Activated CD4-positive, alpha-beta T cell treated with anti-CD3 and anti-CD28 coated beads for 36 hours (primary cell): Measurements from ENCODE around the gene ALX1. TPM values are rescaled to one million over a fixed set of nuclear protein-coding genes. Genes with fewer than 3 reads are reported as not detected.
"Not testable (repeated sequence)": the region's sequence is repeated elsewhere in the genome, so short reads cannot be mapped to it uniquely, and the experiment has no call there.

Experiments
- ATAC-seq: fragments of 200-7000 bp; cut with Tn5 transposase; one replicate; pipeline ENCODE4 v1.10.0; 2021; ENCODE audit warnings: mild to moderate bottlenecking, moderate library complexity
- CTCF ChIA-PET: fragments of 350-600 bp; sonication (Branson Sonifier 250); formaldehyde crosslinking; loops from one replicate; lab custom pipeline; 2021; ENCODE audit warnings: antibody characterized with exemption; lab: Charles Lee
- POLR2A ChIA-PET: fragments of 350-600 bp; sonication (Branson Sonifier 250); formaldehyde crosslinking; loops from one replicate; lab custom pipeline; 2021; ENCODE audit warnings: antibody characterized with exemption, inconsistent platforms; lab: Charles Lee
- DNase-seq: peaks from one replicate; pipeline ENCODE4 v3.0.0-alpha.2; 2020
- H3K27ac Mint-ChIP-seq: one replicate; pipeline ENCODE4 v1.8.0; 2021; ENCODE audit warnings: mixed read lengths
- H3K27me3 Mint-ChIP-seq: one replicate; pipeline ENCODE4 v1.8.0; 2021; ENCODE audit warnings: mixed read lengths
- H3K36me3 Mint-ChIP-seq: one replicate; pipeline ENCODE4 v1.8.0; 2021; ENCODE audit warnings: low read depth, mixed read lengths
- H3K4me1 Mint-ChIP-seq: one replicate; pipeline ENCODE4 v1.8.0; 2021; ENCODE audit warnings: mixed read lengths
- H3K4me3 Mint-ChIP-seq: one replicate; pipeline ENCODE4 v1.8.0; 2021; ENCODE audit warnings: mild to moderate bottlenecking, moderate library complexity, mixed read lengths
- H3K9me3 Mint-ChIP-seq: one replicate; pipeline ENCODE4 v1.8.0; 2021; ENCODE audit warnings: low read depth, mixed read lengths
- intact Hi-C, 2 experiments: fragments of 100-400 bp; cut with DNase I in 1 of 2; cut with micrococcal nuclease in 1 of 2; formaldehyde crosslinking; loops; one replicate each; pipeline versions ENCODE4 v1.14.2 to v1.15.1; 2022 to 2024; cut with DNase I, micrococcal nuclease
- total RNA-seq, 2 experiments: library from RNA; stranded (reverse); gene quantifications; one replicate each; pipeline ENCODE4 v1.2.3, GENCODE V29; 2021

ALX1 gene
- total RNA-seq, 2 experiments from 2014 or later: not detected

DNA sequence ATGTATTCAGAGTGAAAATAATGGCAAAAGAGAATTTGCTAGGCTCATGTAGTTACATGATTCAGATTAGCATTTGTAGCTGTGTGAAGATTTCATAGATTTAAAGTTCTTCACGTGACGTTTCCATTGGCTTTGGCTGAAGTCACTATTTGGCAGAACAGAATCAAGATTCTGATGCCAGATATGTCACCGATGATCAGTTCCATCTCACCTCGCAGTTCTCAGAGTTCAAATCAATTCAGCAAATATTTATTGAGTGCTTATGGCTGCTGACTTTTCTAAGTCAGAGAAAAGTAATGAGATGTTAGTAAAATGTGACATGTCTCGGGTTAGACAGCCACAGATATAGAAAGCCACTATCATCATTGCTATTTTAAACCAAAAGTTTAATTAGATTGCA lies 28.4 kb downstream of the ALX1 start:
- H3K4me3 Mint-ChIP-seq: no peak overlapping the region
- CTCF ChIA-PET: no interaction called here
- ATAC-seq: no peak

DNA sequence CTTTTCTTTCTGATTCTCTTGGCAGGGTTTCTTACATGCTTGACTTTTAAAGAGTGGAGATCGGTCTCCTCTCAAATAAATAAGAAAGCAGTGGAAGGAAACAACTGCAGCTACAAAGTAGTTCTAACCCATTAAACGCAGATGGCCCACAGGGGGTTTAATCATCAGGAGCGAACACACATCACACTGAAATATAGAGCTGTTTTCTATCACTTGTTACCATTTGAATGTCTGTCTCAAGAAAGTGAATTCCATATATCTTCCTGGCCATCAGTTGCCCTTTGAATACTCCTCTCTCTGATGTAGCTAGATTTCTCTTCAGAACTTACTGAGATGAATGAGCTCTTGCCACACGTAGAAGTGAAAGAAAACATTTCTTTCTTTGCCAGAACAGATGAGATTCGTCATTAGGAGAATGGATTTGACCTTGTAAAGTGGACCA lies 29.1 kb downstream of the ALX1 start:
- no peak overlapping the region for H3K27ac Mint-ChIP-seq
- CTCF ChIA-PET: interaction anchor here (0.6 to 1.3 kb wide), 2 partner anchors 28 to 1553 kb away, joined by 3 to 5 read pairs; no protein-coding TSS in a partner anchor
- H3K36me3 Mint-ChIP-seq: no peaks in the 10 kb centered on the region

More for the DNA sequence above, 28.4 kb downstream of the ALX1 start:
- POLR2A ChIA-PET: no interaction called here
- H3K27ac Mint-ChIP-seq: no peak overlapping the region
- no peak for DNase-seq
- no peaks in the 10 kb centered on the region for H3K9me3 Mint-ChIP-seq
- intact Hi-C loops: no loop called here
- no peaks in the 10 kb centered on the region for H3K36me3 Mint-ChIP-seq
- H3K4me1 Mint-ChIP-seq: no peaks in the 10 kb centered on the region
- H3K27me3 Mint-ChIP-seq: no peaks in the 10 kb centered on the region

DNA sequence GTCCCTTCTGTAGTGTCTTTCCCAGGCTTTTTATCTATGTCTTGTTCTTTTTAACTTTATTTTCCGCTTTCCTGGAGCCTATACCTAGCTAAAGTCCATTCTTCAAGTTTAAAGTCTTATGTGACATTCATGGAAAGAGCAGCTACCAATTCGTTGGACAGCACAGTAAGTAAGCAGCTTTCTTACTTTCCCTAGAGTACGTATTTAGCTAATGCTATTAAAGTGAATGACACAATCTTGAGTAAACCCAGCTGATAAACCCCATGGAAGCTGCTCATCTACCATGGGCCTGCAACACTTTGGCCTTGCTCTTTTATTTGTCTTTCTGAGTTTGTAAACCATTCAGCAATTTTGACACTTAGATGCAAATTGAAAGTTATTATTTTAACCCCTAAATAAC lies 30.0 kb downstream of the ALX1 start:
- intact Hi-C loops: no loop called here
- Mint-ChIP-seq H3K27me3 (no peaks in the 10 kb centered on the region), H3K4me1 (no peaks in the 10 kb centered on the region), H3K36me3 (no peaks in the 10 kb centered on the region), H3K27ac (no peak overlapping the region), H3K4me3 (no peak overlapping the region), H3K9me3 (no peaks in the 10 kb centered on the region)
- no peak for DNase-seq
- ATAC-seq: no peak
- ChIA-PET POLR2A (no interaction called here), CTCF (interaction anchor here (1.3 kb wide), 1 partner anchor 29 kb away, joined by 5 read pairs; no protein-coding TSS in a partner anchor)

More for the DNA sequence above, 29.1 kb downstream of the ALX1 start:
- H3K4me1 Mint-ChIP-seq: no peaks in the 10 kb centered on the region
- POLR2A ChIA-PET: interaction anchor here (0.6 kb wide), 1 partner anchor 611 kb away, joined by 4 read pairs; no protein-coding TSS in a partner anchor
- H3K27me3 Mint-ChIP-seq: no peaks in the 10 kb centered on the region
- intact Hi-C loops: no loop called here
- DNase-seq (no peak), ATAC-seq (no peak)
- H3K4me3 Mint-ChIP-seq: no peak overlapping the region
- no peaks in the 10 kb centered on the region for H3K9me3 Mint-ChIP-seq

DNA sequence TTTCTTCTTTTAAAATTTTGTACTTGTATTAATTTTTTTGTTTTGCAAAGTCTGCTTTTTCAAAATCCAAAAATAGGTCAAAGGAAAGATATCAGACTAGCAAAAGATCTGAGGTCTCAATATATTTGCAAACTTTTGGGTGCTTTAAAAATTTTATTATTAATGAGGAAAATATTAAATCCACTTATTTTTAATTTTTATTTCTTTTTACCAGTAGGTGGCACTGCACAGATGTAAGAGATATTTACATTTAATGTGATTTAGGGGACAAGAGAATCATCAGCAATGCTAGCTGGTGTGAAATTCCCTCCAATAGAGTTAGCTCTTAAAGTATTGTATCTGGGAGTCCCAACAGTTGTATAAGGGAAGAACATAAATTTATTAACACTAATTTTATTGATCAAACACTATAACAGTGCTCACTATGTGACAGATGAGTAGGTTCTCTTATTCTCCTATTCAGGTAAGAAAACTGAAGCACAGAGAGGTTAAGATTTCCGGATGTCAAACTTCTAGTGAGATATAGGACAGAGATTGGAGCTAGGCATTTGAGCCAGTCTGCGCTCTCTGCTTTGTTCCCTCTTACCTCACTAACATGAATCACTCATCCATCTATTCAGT lies 30.5 kb downstream of the ALX1 start:
- ATAC-seq: no peak
- H3K9me3 Mint-ChIP-seq: no peaks in the 10 kb centered on the region
- POLR2A ChIA-PET: no interaction called here
- intact Hi-C loops: no loop called here
- H3K4me3 Mint-ChIP-seq: no peak overlapping the region
- CTCF ChIA-PET: interaction anchor here (0.6 to 1.0 kb wide), 2 partner anchors 31 to 105 kb away, joined by 3 read pairs; partner anchors contain the start of gene ALX1
- H3K27ac Mint-ChIP-seq: no peak overlapping the region
- H3K4me1 Mint-ChIP-seq: no peaks in the 10 kb centered on the region
- no peak for DNase-seq
- H3K27me3 Mint-ChIP-seq: no peaks in the 10 kb centered on the region
- H3K36me3 Mint-ChIP-seq: no peaks in the 10 kb centered on the region

DNA sequence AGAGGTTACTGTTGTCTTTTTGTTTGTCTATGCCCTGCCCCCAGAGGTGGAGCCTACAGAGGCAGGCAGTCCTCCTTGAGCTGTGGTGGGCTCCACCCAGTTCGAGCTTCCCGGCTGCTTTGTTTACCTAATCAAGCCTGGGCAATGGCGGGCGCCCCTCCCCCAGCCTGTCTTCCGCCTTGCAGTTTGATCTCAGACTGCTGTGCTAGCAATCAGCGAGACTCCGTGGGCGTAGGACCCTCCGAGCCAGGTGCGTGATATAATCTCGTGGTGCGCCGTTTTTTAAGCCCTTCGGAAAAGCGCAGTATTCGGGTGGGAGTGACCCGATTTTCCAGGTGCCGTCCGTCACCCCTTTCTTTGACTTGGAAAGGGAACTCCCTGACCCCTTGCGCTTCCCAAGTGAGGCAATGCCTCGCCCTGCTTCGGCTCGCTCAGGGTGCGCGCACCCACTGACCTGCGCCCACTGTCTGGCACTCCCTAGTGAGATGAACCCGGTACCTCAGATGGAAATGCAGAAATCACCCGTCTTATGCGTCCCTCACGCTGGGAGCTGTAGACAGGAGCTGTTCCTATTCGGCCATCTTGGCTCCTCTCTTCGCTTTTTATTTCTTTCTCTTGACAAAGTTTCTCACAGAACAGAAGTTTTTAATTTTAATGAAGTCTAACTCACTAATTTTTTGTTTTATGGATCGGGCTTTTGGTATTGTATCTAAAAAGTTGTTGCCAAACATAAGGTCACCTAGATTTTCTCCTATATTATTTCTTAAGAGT lies 38.0 kb downstream of the ALX1 start:
- POLR2A ChIA-PET: interaction anchor here (0.6 kb wide), 1 partner anchor 37 kb away, joined by 3 read pairs; no protein-coding TSS in a partner anchor
- H3K36me3 Mint-ChIP-seq, H3K4me3 Mint-ChIP-seq, ATAC-seq, DNase-seq, H3K27me3 Mint-ChIP-seq, H3K27ac Mint-ChIP-seq, intact Hi-C loops, H3K9me3 Mint-ChIP-seq, CTCF ChIA-PET, H3K4me1 Mint-ChIP-seq: not testable (repeated sequence)

DNA sequence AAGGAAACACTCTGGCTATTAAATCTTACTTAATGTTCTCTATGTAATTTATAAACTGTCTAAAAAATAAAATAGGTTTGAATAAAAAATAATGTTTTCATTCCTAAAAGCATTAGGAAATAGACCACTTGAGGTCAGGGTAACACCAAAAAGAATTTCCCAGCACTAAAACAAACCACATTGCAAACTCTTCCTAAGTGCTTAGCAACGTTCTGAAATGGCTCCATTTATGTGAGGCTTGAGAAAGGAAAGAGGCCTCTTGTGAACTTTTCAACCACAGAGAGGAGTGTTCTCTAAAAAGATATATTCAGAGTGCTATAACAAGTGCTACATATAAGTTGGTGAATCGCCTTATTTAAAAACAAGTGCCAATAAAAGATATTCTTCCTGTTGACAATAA lies 42.7 kb downstream of the ALX1 start:
- no peaks in the 10 kb centered on the region for H3K36me3 Mint-ChIP-seq
- DNase-seq (no peak), ATAC-seq (no peak)
- ChIA-PET CTCF (no interaction called here), POLR2A (no interaction called here)
- no peaks in the 10 kb centered on the region for H3K27me3 Mint-ChIP-seq
- no peaks in the 10 kb centered on the region for H3K9me3 Mint-ChIP-seq
- intact Hi-C loops: no loop called here
- no peaks in the 10 kb centered on the region for H3K4me1 Mint-ChIP-seq
- no peak overlapping the region for H3K4me3 Mint-ChIP-seq
- H3K27ac Mint-ChIP-seq: no peak overlapping the region

DNA sequence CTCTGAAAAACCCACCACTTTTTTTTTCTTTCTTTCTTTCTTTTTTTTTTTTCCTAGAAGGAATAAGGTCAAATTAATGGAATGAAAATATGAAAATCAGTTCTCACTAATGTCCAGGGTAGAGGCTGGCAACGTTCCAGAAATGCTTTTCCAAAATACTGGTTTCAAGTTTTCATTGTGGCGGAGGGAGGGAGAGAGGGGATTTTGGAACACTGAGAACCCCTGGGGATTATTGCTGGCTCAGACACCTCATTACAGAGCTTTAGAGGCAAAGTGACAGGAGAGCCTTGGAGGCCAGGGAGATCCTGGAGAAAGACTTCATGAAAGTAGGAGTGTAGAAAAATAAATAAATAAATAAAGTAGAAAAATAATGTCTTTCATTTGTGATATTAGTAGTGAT lies 45.4 kb downstream of the ALX1 start:
- POLR2A ChIA-PET: no interaction called here

DNA sequence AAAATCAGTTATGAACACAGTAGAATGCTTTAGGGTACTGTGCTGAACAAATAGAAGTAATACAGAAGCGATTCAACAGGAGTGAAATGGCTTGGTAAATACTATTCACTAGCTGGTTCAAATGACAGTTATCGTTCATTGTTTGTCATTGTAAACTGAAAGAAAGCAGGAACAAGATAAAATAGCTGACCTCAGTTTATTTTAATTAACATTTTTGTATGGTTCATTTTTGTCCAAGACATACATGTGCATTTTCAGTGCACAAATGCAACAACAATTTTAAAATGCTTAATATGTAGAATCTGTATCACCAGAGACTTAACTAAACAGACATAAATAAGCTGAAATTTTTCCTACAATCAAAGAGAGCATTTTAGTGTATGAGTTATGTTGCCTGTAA lies 49.9 kb downstream of the ALX1 start:
- Mint-ChIP-seq H3K4me3 (no peak overlapping the region), H3K9me3 (no peaks in the 10 kb centered on the region), H3K36me3 (no peaks in the 10 kb centered on the region), H3K4me1 (no peaks in the 10 kb centered on the region), H3K27me3 (no peaks in the 10 kb centered on the region), H3K27ac (no peak overlapping the region)
- no peak for ATAC-seq
- POLR2A ChIA-PET: no interaction called here
- intact Hi-C loops: no loop called here
- CTCF ChIA-PET: interaction anchor here (1.3 kb wide), 1 partner anchor 14 kb away, joined by 5 read pairs; no protein-coding TSS in a partner anchor
- no peak for DNase-seq

More for the DNA sequence above, 45.4 kb downstream of the ALX1 start:
- CTCF ChIA-PET: no interaction called here
- intact Hi-C loops: no loop called here
- Mint-ChIP-seq H3K27me3 (no peaks in the 10 kb centered on the region), H3K4me3 (no peak overlapping the region), H3K27ac (no peak overlapping the region), H3K9me3 (no peaks in the 10 kb centered on the region), H3K4me1 (no peaks in the 10 kb centered on the region), H3K36me3 (no peaks in the 10 kb centered on the region)
- DNase-seq (no peak), ATAC-seq (no peak)

DNA sequence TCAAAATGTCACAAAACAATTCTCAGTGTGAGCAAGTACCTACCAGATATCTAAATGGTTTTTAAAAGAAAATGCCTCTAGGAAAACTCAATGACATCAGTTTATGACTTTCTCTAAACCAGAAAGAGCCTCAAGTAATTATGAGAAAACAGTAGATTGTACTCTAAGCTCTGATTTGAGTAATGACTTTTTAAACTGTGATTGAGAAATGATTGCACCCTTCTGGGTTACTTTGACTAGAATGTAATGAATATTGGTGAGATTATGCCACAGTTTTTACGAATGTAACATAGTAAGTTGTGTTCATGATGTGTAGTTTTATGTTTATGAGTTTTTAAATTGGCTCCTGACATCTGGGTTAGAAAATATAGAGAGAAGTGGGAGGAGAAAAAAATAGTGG lies 68.8 kb downstream of the ALX1 start:
- H3K36me3 Mint-ChIP-seq: no peaks in the 10 kb centered on the region
- no peaks in the 10 kb centered on the region for H3K9me3 Mint-ChIP-seq
- H3K27ac Mint-ChIP-seq: no peak overlapping the region
- ATAC-seq: no peak
- no peaks in the 10 kb centered on the region for H3K27me3 Mint-ChIP-seq
- no peaks in the 10 kb centered on the region for H3K4me1 Mint-ChIP-seq
- intact Hi-C loops: no loop called here
- POLR2A ChIA-PET: no interaction called here
- CTCF ChIA-PET: no interaction called here
- no peak overlapping the region for H3K4me3 Mint-ChIP-seq
- DNase-seq: no peak

DNA sequence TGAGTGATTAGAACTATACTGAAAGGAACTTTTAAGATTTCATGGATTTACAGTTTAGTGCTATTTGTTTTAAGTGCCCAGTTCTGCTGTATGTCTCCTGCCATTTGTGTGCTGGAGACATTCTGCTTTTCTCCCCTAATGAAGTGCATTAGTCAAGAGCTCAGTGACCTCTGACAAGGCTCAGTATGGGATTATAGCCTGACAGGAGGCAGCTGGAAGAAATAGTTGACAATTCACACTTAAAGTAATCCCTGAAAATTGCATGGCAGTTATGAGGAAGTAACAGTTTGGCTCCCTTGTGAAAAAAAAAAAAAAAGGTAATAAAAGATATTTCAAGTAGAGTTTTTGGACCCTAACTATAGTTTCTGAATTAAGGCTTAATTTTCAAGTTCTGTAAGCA lies 70.3 kb downstream of the ALX1 start:
- Mint-ChIP-seq H3K27me3 (no peaks in the 10 kb centered on the region), H3K9me3 (no peaks in the 10 kb centered on the region), H3K4me3 (no peak overlapping the region), H3K27ac (no peak overlapping the region), H3K4me1 (no peaks in the 10 kb centered on the region), H3K36me3 (no peaks in the 10 kb centered on the region)
- ATAC-seq (no peak), DNase-seq (no peak)
- intact Hi-C loops: no loop called here
- ChIA-PET POLR2A (no interaction called here), CTCF (no interaction called here)
